Neuronal stem cell (in vitro differentiated cells): ENCODE results near the gene SLC6A1.

Source experiments
- DNase-seq: peaks from one replicate; pipeline ENCODE4 v3.0.0-alpha.2; 2013; ENCODE audit warnings: low spot score
- H2AFZ ChIP-seq: one replicate; pipeline ENCODE4 v1.6.1; 2013; ENCODE audit warnings: mild to moderate bottlenecking, low read length, inconsistent platforms
- H2AK5ac ChIP-seq: 2 replicates; pipeline ENCODE4 v1.6.1; 2013; ENCODE audit warnings: low read depth, mild to moderate bottlenecking, inconsistent platforms, low read length, moderate library complexity, mixed read lengths
- H2BK120ac ChIP-seq: 2 replicates; pipeline ENCODE4 v1.6.1; 2013; ENCODE audit warnings: low read depth, mild to moderate bottlenecking, inconsistent platforms, low read length, moderate library complexity, mixed read lengths
- H2BK12ac ChIP-seq: one replicate; pipeline ENCODE4 v1.6.1; 2013; ENCODE audit warnings: low read length, inconsistent platforms
- H2BK15ac ChIP-seq: 2 replicates; pipeline ENCODE4 v1.6.1; 2013; ENCODE audit warnings: mild to moderate bottlenecking, low read length, inconsistent platforms, mixed read lengths
- H2BK5ac ChIP-seq: one replicate; pipeline ENCODE4 v1.6.1; 2013; ENCODE audit warnings: inconsistent platforms, mild to moderate bottlenecking, low read length, moderate library complexity
- H3K14ac ChIP-seq: one replicate; pipeline ENCODE4 v1.6.1; 2013; ENCODE audit warnings: low read length, inconsistent platforms
- H3K18ac ChIP-seq: 2 replicates; pipeline ENCODE4 v1.6.1; 2013; ENCODE audit warnings: low read length, inconsistent platforms
- H3K23ac ChIP-seq: 2 replicates; pipeline ENCODE4 v1.6.1; 2013; ENCODE audit warnings: low read depth, mild to moderate bottlenecking, mixed read lengths, low read length, inconsistent platforms; ENCODE audit not compliant: poor library complexity
- H3K27ac ChIP-seq: replicated peaks from 3 replicates; pipeline ENCODE4 v1.5.1; 2013; ENCODE audit warnings: low read length, inconsistent platforms
- H3K27me3 ChIP-seq, 3 experiments: 2 replicates each; pipeline ENCODE4 v1.6.1; 2013; ENCODE audit warnings: low read length in 3 of 3, mild to moderate bottlenecking in 2 of 3, inconsistent platforms in 1 of 3, low read depth in 1 of 3, mixed read lengths in 1 of 3, moderate library complexity in 1 of 3; ENCODE audit not compliant: control insufficient read depth in 3 of 3, insufficient read depth in 3 of 3
- H3K36me3 ChIP-seq, 2 donors: replicated peaks in 1 of 2; 2 replicates each; pipeline ENCODE4 v1.6.1; 2013; ENCODE audit warnings: low read length in 2 of 2; ENCODE audit not compliant: control insufficient read depth in 2 of 2, insufficient read depth in 2 of 2
- H3K4ac ChIP-seq: 2 replicates; pipeline ENCODE4 v1.6.1; 2013; ENCODE audit warnings: inconsistent platforms, mild to moderate bottlenecking, low read length, moderate library complexity
- H3K4me1 ChIP-seq, 2 donors: 1 replicate in 1 of 2; 2 replicates in 1 of 2; pipeline ENCODE4 v1.6.1; 2013; ENCODE audit warnings: low read length in 2 of 2, low read depth in 1 of 2; ENCODE audit not compliant: control insufficient read depth in 2 of 2, insufficient read depth in 1 of 2
- H3K4me2 ChIP-seq: one replicate; pipeline ENCODE4 v1.6.1; 2013; ENCODE audit warnings: mild to moderate bottlenecking, low read length, inconsistent platforms; ENCODE audit not compliant: insufficient read depth, poor library complexity, severe bottlenecking
- H3K4me3 ChIP-seq, 2 donors: 2 replicates each; pipeline ENCODE4 v1.5.1; 2013; ENCODE audit warnings: low read length in 2 of 2, mild to moderate bottlenecking in 2 of 2, inconsistent platforms in 1 of 2, moderate library complexity in 1 of 2
- H3K79me1 ChIP-seq: one replicate; pipeline ENCODE4 v1.6.1; 2013; ENCODE audit warnings: low read depth, mild to moderate bottlenecking, inconsistent platforms, low read length, moderate library complexity
- H3K9ac ChIP-seq: one replicate; pipeline ENCODE4 v1.6.1; 2013; ENCODE audit warnings: mild to moderate bottlenecking, low read depth, low read length, inconsistent platforms; ENCODE audit not compliant: poor library complexity
- H3K9me3 ChIP-seq, 2 donors: replicated peaks in 1 of 2; 2 replicates each; pipeline versions ENCODE3 to v1.6.1; 2013; ENCODE audit warnings: low read length in 2 of 2, mild to moderate bottlenecking in 2 of 2, inconsistent platforms in 1 of 2, low read depth in 1 of 2, mixed read lengths in 1 of 2, moderate library complexity in 1 of 2; ENCODE audit not compliant: control insufficient read depth in 2 of 2, insufficient read depth in 1 of 2
- H4K8ac ChIP-seq: one replicate; pipeline ENCODE4 v1.6.1; 2013; ENCODE audit warnings: low read depth, mild to moderate bottlenecking, inconsistent platforms, low read length, moderate library complexity
- H4K91ac ChIP-seq: one replicate; pipeline ENCODE4 v1.6.1; 2013; ENCODE audit warnings: low read length, low read depth, mild to moderate bottlenecking, inconsistent platforms; ENCODE audit not compliant: poor library complexity
- WGBS, 2 donors: extraction: QIAGEN DNeasy Blood & Tissue Kit; methylation state at CpG; one replicate each; pipeline ENCODE4 v1.1.7; 2013; ENCODE audit warnings: missing lambda C conversion rate in 2 of 2, mixed read lengths in 1 of 2; ENCODE audit not compliant: insufficient read length in 2 of 2, insufficient replicate concordance in 1 of 2; ENCODE audit errors: extremely low coverage in 2 of 2; 5-methylcytosine and 5-hydroxymethylcytosine counted together

SLC6A1 gene

GRCh38 chr3:10952525-10952924 lies 40.0 kb upstream of the SLC6A1 start:
- H3K79me1 ChIP-seq = no peaks in the 10 kb centered on the region
- H4K8ac ChIP-seq = no peak overlapping the region
- H3K27me3 ChIP-seq = peaks cover 0 to 19% (median 0%) of the 10 kb centered on the region in 3 experiments
- no peak overlapping the region for H2AK5ac ChIP-seq
- H3K27ac ChIP-seq = no peak overlapping the region
- no peak overlapping the region for H3K4me2 ChIP-seq
- H3K4me1 ChIP-seq = peaks cover 0 to 2% of the 10 kb centered on the region in 2 donors
- WGBS, 2 donors = no CpG with 5 or more reads among the region's 3 CpGs
- no peak overlapping the region for H3K14ac ChIP-seq
- H2BK120ac ChIP-seq = no peak overlapping the region
- H3K9ac ChIP-seq = no peak overlapping the region
- H3K4me3 ChIP-seq = no peak overlapping the region
- no peak overlapping the region for H3K18ac ChIP-seq
- H2BK12ac ChIP-seq = no peak overlapping the region
- H3K4ac ChIP-seq = no peak overlapping the region
- H2BK15ac ChIP-seq = no peak overlapping the region
- no peak overlapping the region for H4K91ac ChIP-seq
- no peaks in the 10 kb centered on the region for H3K36me3 ChIP-seq
- no peak overlapping the region for H2AFZ ChIP-seq
- H3K23ac ChIP-seq = no peak overlapping the region
- no peak overlapping the region for H2BK5ac ChIP-seq
- DNase-seq = no peak
- peaks cover 0 to 2% of the 10 kb centered on the region in 2 donors for H3K9me3 ChIP-seq

- H4K91ac ChIP-seq = no peak overlapping the region
- H3K27me3 ChIP-seq = peaks cover 0 to 19% (median 0%) of the 10 kb centered on the region in 3 experiments
- H2BK12ac ChIP-seq = no peak overlapping the region
- no peak overlapping the region for H3K23ac ChIP-seq
- no peak overlapping the region for H4K8ac ChIP-seq
- no peak for DNase-seq
- no peak overlapping the region for H2BK5ac ChIP-seq
- no peaks in the 10 kb centered on the region for H3K36me3 ChIP-seq
- H2AK5ac ChIP-seq = no peak overlapping the region
- no peak overlapping the region for H3K27ac ChIP-seq
- H3K9me3 ChIP-seq = peaks cover 0 to 2% of the 10 kb centered on the region in 2 donors
- peak overlapping the region in 1 of 2 donors; percentile 46 for H3K4me3 ChIP-seq
- H3K18ac ChIP-seq = no peak overlapping the region
- H3K9ac ChIP-seq = no peak overlapping the region
- no peak overlapping the region for H3K14ac ChIP-seq
- no peak overlapping the region for H3K4me2 ChIP-seq
- no CpG with 5 or more reads among the region's 3 CpGs for WGBS, 2 donors
- H2BK120ac ChIP-seq = peak overlapping the region; percentile 68
- H3K79me1 ChIP-seq = no peaks in the 10 kb centered on the region
- H2AFZ ChIP-seq = no peak overlapping the region
- no peak overlapping the region for H2BK15ac ChIP-seq
- no peaks in the 10 kb centered on the region for H3K4me1 ChIP-seq
- no peak overlapping the region for H3K4ac ChIP-seq
Measured at GRCh38 chr3:10954740-10955139, 37.8 kb upstream of the SLC6A1 start.

DNA sequence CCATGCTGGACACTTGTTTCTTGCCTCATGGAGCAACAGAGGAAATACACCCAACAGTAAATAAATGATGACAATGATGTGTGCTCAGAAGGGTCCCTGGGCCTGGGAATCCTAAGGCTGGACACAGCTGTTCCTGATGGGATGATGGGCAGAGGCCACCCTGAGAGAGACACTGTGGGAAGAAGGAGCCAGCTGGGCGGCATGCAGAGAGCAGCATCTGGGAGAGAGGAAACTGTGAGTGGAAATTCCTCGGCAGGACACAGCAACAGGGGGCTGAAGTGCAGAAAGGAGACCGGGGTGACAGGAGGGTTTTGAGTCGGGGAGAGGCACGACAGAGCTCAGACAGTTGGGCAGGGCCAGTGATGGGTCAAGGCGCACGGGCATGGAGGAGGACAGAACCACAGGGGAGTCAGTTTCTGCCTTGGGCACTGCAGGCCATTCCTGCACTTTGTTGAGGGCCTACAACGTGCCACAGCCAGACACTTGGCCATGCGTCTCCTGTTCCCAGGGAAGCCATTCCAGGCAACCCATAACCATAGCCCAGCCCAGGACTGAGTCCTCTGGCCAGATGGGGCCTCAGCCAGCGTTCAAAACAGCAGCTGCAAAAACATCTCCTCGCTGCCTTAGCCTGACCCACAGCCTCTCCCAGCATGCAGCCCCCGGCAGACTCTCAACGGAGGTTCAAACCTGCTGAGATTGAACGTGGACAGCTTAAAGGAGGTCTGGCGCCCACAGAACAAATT lies 36.7 kb upstream of the SLC6A1 start:
- Histone ChIP-seq H3K9me3 (peaks cover 0 to 2% of the 10 kb centered on the region in 2 donors), H3K18ac (no peak overlapping the region), H2AK5ac (no peak overlapping the region), H2BK12ac (no peak overlapping the region), H3K14ac (no peak overlapping the region), H2BK15ac (no peak overlapping the region), H3K9ac (no peak overlapping the region), H3K4me1 (no peaks in the 10 kb centered on the region), H3K27me3 (peaks cover 0 to 22% (median 0%) of the 10 kb centered on the region in 3 experiments), H2AFZ (no peak overlapping the region), H3K79me1 (no peaks in the 10 kb centered on the region), H4K91ac (no peak overlapping the region), H3K23ac (no peak overlapping the region), H4K8ac (no peak overlapping the region), H3K4me2 (no peak overlapping the region), H3K4ac (no peak overlapping the region), H3K36me3 (no peaks in the 10 kb centered on the region), H2BK120ac (no peak overlapping the region), H3K4me3 (no peak overlapping the region), H2BK5ac (no peak overlapping the region), H3K27ac (no peak overlapping the region)
- no peak for DNase-seq
- no CpG with 5 or more reads among the region's 15 CpGs for WGBS, 2 donors

DNA sequence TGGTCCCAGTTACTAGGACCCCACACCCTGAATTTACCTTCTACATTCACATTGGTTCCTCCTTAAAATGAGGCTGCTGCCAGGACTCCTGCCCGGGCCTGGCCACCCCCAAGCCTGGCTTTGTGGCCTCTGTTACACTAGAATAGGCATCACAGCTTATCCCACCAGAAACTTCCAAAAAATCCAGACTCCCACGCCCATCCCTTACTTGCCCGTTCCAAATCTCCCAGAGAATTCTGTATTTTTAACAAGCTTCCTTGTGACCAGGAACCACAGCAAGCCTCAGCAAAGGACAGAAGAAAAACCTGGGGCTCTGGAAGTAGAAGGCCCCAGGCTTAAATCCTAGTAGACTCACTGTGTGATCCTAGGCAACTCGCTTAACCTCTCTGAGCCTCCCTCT lies 36.0 kb upstream of the SLC6A1 start:
- DNase-seq = no peak
- H2BK15ac ChIP-seq = no peak overlapping the region
- WGBS, 2 donors = no CpG with 5 or more reads among the region's 4 CpGs
- H3K27me3 ChIP-seq = peaks cover 0 to 22% (median 0%) of the 10 kb centered on the region in 3 experiments
- no peaks in the 10 kb centered on the region for H3K79me1 ChIP-seq
- H3K4me2 ChIP-seq = no peak overlapping the region
- H3K4me3 ChIP-seq = no peak overlapping the region
- no peak overlapping the region for H2AK5ac ChIP-seq
- H4K8ac ChIP-seq = no peak overlapping the region
- H2BK5ac ChIP-seq = no peak overlapping the region
- H3K18ac ChIP-seq = no peak overlapping the region
- no peak overlapping the region for H3K27ac ChIP-seq
- H2AFZ ChIP-seq = no peak overlapping the region
- H3K4ac ChIP-seq = no peak overlapping the region
- H3K36me3 ChIP-seq = no peaks in the 10 kb centered on the region
- no peak overlapping the region for H3K14ac ChIP-seq
- H2BK12ac ChIP-seq = no peak overlapping the region
- H3K9me3 ChIP-seq = peaks cover 0 to 2% of the 10 kb centered on the region in 2 donors
- H4K91ac ChIP-seq = no peak overlapping the region
- H3K9ac ChIP-seq = no peak overlapping the region
- H2BK120ac ChIP-seq = no peak overlapping the region
- no peak overlapping the region for H3K23ac ChIP-seq
- no peaks in the 10 kb centered on the region for H3K4me1 ChIP-seq
